Bronchial epithelial cell (primary cell): ENCODE data around the gene STAM. TPM values are rescaled to one million over a fixed set of nuclear protein-coding genes. Genes with fewer than 3 reads are reported as not detected.

Experiments used
- DNase-seq: peaks from one replicate; pipeline ENCODE4 v3.0.0-alpha.2; 2010; ENCODE audit warnings: low read depth
- FAIRE-seq: peaks from 2 replicates; lab custom pipeline; 2011; peaks lifted over from hg19 to GRCh38; lab: Jason Lieb, UNC
- H3K27me3 ChIP-seq: 2 replicates; pipeline ENCODE4 v1.5.1; 2011; ENCODE audit warnings: low read length; ENCODE audit not compliant: control insufficient read depth, insufficient read depth
- H3K36me3 ChIP-seq: 2 replicates; pipeline ENCODE4 v1.5.1; 2011; ENCODE audit warnings: low read length; ENCODE audit not compliant: control insufficient read depth, insufficient read depth
- H3K4me3 ChIP-seq: 2 replicates; pipeline ENCODE4 v1.5.1; 2011; ENCODE audit warnings: mild to moderate bottlenecking, low read depth, low read length, control low read depth
- total RNA-seq: library from RNA; depleted of rRNA; stranded (reverse); fragments of >200 nt; gene quantifications from 2 replicates; pipeline ENCODE4 v1.2.1, GENCODE V29; 2014
- TF ChIP-seq, protein P1 (sequence below): IDR thresholded peaks from 2 replicates; pipeline ENCODE4 v1.5.1; 2011; ENCODE audit warnings: mild to moderate bottlenecking, moderate library complexity, low read length, control low read depth, inconsistent platforms; ENCODE audit not compliant: insufficient read depth, severe bottlenecking

Gene STAM
- total RNA-seq, 1 donor from 2014 or later = 21.9 TPM

DNA sequence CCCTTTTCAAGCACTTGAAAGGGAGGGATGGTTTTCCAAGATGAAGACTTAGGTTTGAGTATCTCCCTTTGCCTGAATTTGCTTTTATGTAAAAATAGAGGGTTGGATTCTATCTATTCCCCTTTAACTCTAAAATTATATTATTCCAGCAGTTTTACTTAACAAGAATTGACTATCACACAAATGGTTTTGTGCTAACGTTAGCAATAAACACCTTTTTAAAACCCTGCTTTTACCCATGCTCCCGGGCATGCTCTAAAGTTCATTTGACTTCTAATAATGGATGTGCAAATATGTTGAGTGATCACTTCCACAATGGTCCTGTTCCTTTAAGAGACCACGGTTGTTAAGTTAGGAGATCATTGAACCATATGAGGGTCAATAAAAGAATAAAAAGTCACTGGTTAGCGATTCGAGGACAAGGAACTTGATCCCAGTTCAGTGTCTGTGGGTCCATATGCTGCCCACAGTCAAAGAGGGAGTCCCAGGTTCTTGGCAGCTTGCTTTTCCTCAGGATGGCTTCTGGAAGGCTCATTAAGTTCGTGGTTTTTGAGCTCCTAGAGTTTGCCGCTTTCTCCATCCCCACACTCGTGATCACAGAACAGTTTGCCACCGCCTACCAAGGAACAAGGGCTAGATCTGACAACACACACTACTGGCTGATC is 108.0 kb downstream of the STAM start, which contains the start of gene TMEM236:
TMEM236 (plus strand) TSS at position 421 of the 665 bp plus-strand sequence; CDS start at position 516, 95 bp downstream.
- H3K4me3 ChIP-seq = no peak within 1 kb of the TSS
- H3K36me3 ChIP-seq = no peaks in the 10 kb centered on the region
- TF ChIP-seq, protein P1, sequence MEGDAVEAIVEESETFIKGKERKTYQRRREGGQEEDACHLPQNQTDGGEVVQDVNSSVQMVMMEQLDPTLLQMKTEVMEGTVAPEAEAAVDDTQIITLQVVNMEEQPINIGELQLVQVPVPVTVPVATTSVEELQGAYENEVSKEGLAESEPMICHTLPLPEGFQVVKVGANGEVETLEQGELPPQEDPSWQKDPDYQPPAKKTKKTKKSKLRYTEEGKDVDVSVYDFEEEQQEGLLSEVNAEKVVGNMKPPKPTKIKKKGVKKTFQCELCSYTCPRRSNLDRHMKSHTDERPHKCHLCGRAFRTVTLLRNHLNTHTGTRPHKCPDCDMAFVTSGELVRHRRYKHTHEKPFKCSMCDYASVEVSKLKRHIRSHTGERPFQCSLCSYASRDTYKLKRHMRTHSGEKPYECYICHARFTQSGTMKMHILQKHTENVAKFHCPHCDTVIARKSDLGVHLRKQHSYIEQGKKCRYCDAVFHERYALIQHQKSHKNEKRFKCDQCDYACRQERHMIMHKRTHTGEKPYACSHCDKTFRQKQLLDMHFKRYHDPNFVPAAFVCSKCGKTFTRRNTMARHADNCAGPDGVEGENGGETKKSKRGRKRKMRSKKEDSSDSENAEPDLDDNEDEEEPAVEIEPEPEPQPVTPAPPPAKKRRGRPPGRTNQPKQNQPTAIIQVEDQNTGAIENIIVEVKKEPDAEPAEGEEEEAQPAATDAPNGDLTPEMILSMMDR = no peak
- H3K27me3 ChIP-seq = no peaks in the 10 kb centered on the region
- DNase-seq = no peak
- FAIRE-seq = peak; percentile 89

DNA sequence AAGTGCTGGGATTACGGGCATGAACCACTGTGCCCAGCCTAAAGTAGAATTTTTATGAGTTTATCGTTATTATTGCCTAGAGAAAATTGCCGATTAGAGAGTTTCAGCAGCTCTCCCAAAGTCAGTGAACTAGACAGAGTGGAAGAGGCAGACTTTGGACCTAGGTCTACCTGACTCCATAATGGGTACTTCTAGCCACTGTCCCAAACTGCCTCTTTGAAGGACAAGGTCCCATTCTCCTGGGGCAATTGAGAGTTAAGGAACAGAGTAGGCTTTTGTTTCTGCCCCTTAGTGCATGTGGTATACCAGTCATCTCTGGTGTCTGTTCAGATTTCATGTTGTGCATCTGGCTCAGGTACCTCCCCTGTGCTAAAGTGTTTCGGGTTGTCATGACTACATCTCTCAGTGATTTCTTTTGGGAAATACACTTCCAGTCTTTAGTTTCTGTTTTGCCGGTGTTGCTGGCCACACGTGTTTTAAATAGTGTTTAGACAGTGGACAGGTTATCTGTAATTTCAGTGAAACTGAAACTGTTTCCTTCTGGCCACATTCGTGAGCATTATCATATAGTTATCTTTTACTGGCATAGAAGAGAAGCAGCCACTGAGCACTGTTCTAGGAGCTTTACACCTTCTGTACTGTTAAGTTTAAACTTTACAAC is 112.7 kb downstream of the STAM start:
- H3K27me3 ChIP-seq = no peaks in the 10 kb centered on the region
- FAIRE-seq = no peak
- no peak overlapping the region for H3K4me3 ChIP-seq
- peak; percentile 3 for DNase-seq
- TF ChIP-seq, protein P1 = no peak
- H3K36me3 ChIP-seq = no peaks in the 10 kb centered on the region

DNA sequence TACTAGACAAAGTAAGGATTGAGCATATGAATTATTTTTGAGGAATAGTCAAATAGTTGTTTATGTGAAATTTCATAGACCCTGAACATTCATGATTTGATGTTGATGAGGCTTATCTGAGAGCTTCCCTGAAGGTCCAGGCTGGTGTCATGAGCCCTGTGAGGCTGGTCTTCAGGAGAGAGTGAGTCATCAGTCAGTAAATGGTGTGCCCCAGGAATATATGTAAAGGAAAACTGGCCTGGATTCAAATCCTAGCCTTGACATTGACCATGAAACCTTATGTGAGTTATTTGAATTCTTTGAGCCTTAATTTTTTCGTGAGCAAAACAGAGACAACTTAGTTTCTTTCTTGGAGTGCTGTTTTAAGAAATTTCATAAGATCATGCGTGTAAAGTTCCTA is 114.2 kb downstream of the STAM start:
- H3K36me3 ChIP-seq = no peaks in the 10 kb centered on the region
- no peak for DNase-seq
- H3K27me3 ChIP-seq = no peaks in the 10 kb centered on the region
- TF ChIP-seq, protein P1 = no peak
- no peak overlapping the region for H3K4me3 ChIP-seq
- no peak for FAIRE-seq

DNA sequence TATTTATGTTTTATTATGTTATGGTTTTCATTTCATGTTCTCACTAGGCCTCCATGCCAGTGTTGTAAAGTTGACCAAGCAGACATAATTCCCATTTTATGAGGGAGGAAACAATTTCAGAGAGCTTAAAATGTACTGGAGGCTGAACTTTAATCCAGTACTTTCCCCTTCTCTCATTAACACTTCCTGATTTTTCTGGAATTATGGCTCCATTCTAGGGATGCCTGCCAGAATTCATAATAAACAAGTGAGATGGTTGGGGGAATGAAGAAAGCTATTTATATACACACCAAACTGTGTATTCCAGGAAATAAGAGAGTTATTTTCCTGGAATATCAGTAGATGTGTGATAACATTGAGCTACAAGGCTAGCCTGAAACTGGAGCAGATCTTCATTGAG is 114.9 kb downstream of the STAM start:
- no peaks in the 10 kb centered on the region for H3K27me3 ChIP-seq
- TF ChIP-seq, protein P1 = no peak
- no peak overlapping the region for H3K4me3 ChIP-seq
- FAIRE-seq = no peak
- no peaks in the 10 kb centered on the region for H3K36me3 ChIP-seq
- DNase-seq = no peak

DNA sequence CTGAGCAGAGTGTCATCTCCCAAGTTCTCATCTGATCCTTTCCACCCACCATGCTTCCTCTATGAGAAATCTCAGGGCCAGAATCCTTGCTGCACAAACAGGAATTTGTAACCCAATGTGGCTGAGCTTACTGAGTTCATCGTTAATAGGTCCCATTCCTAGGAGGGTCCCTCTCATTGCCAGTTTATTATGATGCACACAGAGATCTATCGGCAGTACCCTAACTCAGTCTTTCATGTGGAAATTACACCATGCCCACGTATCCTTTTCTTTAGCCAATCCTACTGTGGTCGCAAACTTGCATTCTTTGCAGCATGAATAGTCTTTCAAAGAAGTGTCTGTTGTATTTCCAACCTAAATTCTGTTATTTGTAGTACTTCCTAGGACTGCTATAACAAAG is 120.2 kb downstream of the STAM start:
- DNase-seq = no peak

More for the DNA sequence above, 120.2 kb downstream of the STAM start:
- no peaks in the 10 kb centered on the region for H3K27me3 ChIP-seq
- FAIRE-seq = peak; percentile 62
- TF ChIP-seq, protein P1 = no peak
- H3K4me3 ChIP-seq = no peak overlapping the region
- H3K36me3 ChIP-seq = no peaks in the 10 kb centered on the region
